ENCODE data around the gene KLHL29. TPM values are rescaled to one million over a fixed set of nuclear protein-coding genes. Genes with fewer than 3 reads are reported as not detected.

Gene KLHL29
- total RNA-seq, 1 experiment from 2014 or later, result 5.6 TPM

GRCh38 chr2:23592061-23592685 is 207.2 kb downstream of the KLHL29 start:
- DNase-seq (ENCODE audit: low read depth), result no peak

GRCh38 chr2:23592898-23593751 is 208.1 kb downstream of the KLHL29 start:
- no peak for DNase-seq (ENCODE audit: low read depth)

GRCh38 chr2:23593752-23594459 is 208.9 kb downstream of the KLHL29 start:
- no peak for DNase-seq (ENCODE audit: low read depth)

- DNase-seq (ENCODE audit: low read depth), result no peak
These were observed 209.5 kb downstream of the KLHL29 start for GRCh38 chr2:23594460-23594825.

GRCh38 chr2:23595021-23595420 is 210.0 kb downstream of the KLHL29 start:
- no peak for DNase-seq (ENCODE audit: low read depth)

GRCh38 chr2:23595601-23596251 is 210.7 kb downstream of the KLHL29 start:
- peak; percentile 88 for DNase-seq (ENCODE audit: low read depth)

- peak; percentile 84 for DNase-seq (ENCODE audit: low read depth)
These were observed 211.4 kb downstream of the KLHL29 start for GRCh38 chr2:23596316-23596885.

- no peak for DNase-seq (ENCODE audit: low read depth)
These were observed 212.7 kb downstream of the KLHL29 start for GRCh38 chr2:23597687-23598086.

- DNase-seq (ENCODE audit: low read depth), result no peak
These were observed 214.0 kb downstream of the KLHL29 start for GRCh38 chr2:23599006-23599405.

- no peak for DNase-seq (ENCODE audit: low read depth)
These were observed 214.7 kb downstream of the KLHL29 start for GRCh38 chr2:23599667-23600066.

GRCh38 chr2:23600346-23600745 is 215.4 kb downstream of the KLHL29 start:
- no peak for DNase-seq (ENCODE audit: low read depth)

- DNase-seq (ENCODE audit: low read depth), result peak; percentile 56
These were observed 216.5 kb downstream of the KLHL29 start for GRCh38 chr2:23601301-23601965.

GRCh38 chr2:23602116-23602515 is 217.1 kb downstream of the KLHL29 start:
- DNase-seq (ENCODE audit: low read depth), result peak; percentile 94

GRCh38 chr2:23603156-23603555 is 218.2 kb downstream of the KLHL29 start:
- DNase-seq (ENCODE audit: low read depth), result no peak

GRCh38 chr2:23603581-23603980 is 218.6 kb downstream of the KLHL29 start:
- DNase-seq (ENCODE audit: low read depth), result no peak

- no peak for DNase-seq (ENCODE audit: low read depth)
These were observed 219.8 kb downstream of the KLHL29 start for GRCh38 chr2:23604731-23605130.

- DNase-seq (ENCODE audit: low read depth), result no peak
These were observed 220.3 kb downstream of the KLHL29 start for GRCh38 chr2:23605236-23605635.

- no peak for DNase-seq (ENCODE audit: low read depth)
These were observed 221.2 kb downstream of the KLHL29 start for GRCh38 chr2:23606196-23606595.

GRCh38 chr2:23606968-23607367 is 222.0 kb downstream of the KLHL29 start:
- DNase-seq (ENCODE audit: low read depth), result peak; percentile 78

GRCh38 chr2:23607925-23608324 is 222.9 kb downstream of the KLHL29 start:
- DNase-seq (ENCODE audit: low read depth), result no peak

- no peak for DNase-seq (ENCODE audit: low read depth)
These were observed 224.3 kb downstream of the KLHL29 start for GRCh38 chr2:23609254-23609653.
